GM19468 (cell line): ENCODE measurements around the gene MCM10.
"Not testable (repeated sequence)": the region's sequence is repeated elsewhere in the genome, so short reads cannot be mapped to it uniquely, and the experiment has no call there.

Experiments
- ATAC-seq: cut with Tn5 transposase; IDR thresholded peaks from one replicate; pipeline ENCODE4 v1.9.1; 2021; ENCODE audit warnings: mild to moderate bottlenecking, moderate library complexity, moderate number of reproducible peaks; ENCODE audit not compliant: unreplicated experiment; ENCODE audit errors: extremely low read depth

The MCM10 gene

DNA sequence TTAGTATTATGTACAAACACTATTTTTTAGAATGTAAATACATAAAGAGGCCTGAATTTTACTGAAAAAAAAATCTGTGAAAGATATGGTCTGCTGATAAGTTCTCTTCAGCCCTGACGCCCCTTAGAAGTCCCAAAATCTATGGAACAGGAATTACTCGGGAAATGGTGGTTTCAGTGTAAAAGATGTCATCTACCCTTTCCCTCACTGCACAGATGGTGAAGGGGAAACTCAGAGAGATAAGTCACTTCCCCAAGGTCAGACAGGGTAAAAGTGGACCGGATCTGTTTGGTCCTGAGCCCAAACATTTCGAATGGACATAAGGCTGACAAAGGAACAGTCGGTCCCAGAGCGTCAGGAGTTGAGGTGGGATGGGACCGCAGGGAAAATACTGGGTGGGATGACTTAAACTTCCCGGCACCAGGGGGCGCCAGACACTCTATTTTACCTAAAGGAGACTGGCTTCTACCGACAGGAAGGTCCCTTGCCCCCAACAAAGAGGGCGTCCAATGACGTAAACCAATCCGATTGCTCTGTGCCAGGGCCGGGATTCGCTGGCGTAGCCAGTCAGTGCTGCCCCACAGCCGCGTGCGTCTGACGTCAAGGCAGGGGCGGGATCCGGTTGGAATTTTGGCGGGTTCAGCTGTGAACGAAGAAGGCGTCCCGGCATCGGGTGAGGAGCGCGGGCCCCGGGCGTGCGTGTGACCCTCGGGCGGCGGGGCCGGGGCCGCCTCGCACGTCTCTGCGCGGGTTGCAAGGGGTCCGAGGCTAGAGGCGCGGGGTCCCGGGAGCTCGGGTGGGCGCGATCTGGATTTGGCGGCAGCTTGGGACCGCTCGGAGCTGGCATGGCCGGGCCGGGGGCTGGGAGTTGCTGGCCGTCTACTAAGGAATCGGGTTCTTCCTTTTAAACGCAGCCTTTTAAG is at the start of gene MCM10:
TSS of gene MCM10 (plus strand) at position 625 of the 923 bp plus-strand sequence. CDS start 2,645 bp downstream, outside the sequence.
- ATAC-seq: peak; percentile 100

DNA sequence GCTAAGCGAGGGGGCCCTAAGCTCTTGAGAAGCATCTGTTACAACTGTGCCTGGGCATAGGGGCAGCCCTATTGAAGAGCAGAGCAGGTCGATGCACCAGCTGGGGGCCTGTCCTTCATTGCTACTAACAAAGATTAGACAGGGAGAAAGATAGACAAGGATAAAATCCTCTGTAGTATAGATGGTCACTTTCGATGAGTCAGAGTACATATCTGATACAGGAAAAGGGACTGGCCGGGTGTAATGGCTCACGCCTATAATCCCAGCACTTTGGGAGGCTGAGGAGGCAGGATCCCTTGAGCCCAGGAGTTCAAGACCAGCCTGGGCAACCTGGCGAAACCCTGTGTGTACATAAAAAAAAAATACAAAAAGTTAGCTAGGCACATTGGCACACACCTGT is 47.8 kb upstream of the MCM10 start:
- ATAC-seq: no peak

DNA sequence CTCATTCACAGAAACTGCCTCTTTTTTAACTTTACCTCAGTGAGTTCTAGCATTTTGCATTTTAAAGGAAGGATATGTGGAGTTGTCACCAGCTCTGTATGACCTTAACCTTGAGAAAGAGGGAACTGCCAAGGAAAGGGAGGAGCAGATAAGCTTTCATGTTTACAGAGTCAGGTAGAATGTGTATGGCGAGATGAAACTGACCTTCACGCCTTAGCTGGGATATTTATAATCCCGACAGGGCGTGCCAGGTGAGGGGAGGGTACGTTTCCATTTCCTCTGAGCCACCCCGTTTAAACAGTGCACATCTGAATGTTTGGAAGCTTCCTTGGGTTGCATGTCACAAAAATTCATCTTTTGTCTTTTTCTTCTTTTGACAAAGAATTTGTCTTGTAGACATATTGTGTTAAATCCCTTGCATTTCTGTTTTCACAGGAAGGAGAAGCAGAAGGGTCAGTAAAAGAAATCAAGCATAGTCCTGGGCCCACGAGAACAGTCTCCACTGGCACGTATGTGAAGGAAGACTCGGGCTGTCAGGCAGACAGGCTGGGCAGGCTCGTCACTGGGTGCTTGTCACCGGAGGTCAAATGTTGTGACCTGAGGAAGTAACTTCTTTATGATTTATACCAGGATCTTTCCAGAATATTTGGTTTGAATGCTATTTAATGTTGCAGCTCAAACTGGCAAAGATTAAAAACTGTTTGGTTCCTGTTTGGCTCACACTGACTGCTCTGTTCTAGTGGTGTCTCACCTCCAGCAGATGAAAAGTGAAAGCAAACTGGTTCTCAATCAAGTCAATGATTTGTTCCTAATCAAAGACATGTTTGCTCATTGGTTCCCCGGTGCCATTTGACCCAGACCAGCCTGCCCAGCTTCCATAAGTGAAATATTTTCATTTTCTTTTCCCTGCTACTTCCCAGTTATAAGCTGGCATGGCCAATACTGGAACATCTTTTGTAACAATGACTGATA is 45.2 kb upstream of the MCM10 start:
- no peak for ATAC-seq

DNA sequence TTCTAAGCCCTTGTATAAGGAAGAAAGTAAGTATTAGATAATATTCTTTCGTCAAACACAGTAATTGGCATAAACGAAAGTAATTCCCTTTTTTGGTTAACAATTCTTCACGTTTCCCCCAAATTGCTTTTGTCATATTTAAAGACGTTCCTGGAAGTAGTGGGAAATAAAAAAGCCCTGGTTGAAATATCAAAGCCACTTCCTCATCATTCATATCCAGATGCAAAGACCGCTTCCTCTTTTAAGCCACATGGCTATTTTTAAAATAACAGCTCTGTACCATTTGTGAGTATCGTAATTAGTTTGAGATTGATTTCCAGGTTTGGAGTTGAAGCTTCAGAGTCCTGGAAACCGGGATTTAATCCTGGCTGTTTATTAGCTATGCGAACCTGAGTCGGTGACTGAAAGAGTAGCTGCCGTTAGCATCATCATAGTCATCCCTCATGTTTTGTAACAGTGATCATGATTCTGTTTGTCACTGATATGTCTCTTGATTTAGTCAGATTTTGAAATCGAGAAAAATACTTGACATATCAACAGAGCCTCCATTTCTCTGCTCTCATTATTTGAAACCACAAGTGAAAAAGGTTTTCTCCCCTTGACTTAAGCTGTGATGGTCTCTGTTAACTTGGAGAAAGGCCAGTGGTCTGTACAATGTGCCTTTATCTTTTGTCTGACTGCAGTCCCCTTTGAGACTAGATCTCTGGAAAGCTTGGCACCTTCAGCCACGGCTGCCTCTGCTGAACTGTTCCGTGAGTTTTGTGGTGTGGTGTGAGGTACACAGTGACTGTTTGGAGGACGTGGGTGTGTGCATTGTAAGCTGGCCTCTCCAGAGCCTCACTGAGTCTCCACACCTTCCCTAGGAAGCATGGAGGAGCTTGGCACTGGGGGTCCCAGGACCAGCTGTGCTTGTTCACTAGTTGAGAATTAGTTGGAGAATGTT is 43.2 kb upstream of the MCM10 start:
- no peak for ATAC-seq

DNA sequence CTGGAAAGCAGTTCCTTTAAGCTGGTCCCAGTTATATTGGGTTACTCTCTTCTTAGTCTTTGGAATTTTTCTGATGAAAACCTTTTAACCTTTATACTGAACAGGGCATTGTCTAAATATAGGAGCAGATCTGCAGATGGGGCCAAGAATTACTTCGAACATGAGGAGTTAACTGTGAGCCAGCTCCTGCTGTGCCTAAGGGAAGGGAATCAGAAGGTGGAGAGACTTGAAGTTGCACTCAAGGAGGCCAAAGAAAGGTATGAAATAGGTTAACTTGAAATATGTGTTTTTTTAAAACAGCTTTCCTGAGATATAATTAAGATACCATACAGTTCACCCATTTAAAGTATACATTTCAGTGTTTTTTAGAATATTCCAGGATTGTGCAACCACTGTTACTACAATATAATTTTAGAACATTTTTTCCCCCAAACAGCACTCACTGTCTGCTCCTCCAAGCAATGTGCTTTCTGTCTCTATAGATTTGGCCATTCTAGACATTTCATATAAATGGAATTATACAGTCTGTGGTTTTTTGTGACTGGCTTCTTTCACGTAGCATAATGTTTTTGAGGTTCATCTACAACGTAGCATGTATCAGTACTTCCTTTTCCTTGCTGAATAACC is 42.5 kb upstream of the MCM10 start:
- no peak for ATAC-seq

DNA sequence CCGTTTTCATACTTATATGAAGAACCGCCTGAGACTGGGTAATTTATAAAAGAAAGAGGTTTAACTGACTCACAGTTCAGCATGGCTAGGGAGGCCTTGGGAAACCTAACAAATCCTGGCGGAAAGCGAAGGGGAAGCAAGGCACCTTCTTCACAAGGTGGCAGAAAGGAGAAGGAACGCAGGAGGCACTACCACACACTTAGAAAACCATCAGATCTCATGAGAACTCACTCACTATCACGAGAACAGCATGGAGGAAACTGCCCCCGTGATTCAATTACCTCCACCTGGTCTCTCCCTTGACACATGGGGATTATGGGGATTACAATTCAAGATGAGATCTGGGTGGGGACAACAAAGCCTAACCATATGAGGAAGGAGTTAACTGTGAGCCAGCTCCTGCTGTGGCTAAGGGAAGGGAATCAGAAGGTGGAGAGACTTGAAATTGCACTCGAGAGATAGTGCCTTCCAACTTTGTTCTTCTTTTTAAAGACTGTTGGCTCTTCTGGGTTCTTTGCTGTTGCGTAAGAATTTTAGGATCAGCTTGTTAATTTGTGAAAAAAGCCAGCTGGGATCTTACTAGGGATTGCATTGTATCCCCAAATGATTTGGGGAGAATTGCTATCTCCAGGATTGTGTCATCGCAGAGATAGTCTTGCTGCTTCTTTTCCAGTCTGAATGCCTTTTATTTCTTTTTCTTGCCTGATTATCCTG is 40.4 kb upstream of the MCM10 start:
- ATAC-seq: no peak

DNA sequence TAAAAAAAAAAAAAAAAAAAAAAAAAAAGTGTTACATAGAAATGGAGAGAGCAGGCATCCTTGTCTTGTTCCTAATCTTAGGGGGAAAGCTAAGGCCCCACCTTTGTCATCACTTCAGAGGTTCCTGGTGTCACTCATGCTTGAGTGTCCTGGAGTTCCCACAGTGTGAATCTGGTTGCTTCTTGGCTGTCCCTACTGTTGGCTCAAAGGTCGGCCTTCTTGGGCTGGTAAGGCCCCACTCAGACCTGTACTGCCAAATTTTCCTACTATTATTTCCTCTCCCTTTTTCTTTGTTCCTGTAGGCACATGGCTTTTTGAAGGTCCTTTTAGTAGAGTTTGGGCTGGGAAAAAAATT is 39.9 kb upstream of the MCM10 start:
- ATAC-seq: no peak

DNA sequence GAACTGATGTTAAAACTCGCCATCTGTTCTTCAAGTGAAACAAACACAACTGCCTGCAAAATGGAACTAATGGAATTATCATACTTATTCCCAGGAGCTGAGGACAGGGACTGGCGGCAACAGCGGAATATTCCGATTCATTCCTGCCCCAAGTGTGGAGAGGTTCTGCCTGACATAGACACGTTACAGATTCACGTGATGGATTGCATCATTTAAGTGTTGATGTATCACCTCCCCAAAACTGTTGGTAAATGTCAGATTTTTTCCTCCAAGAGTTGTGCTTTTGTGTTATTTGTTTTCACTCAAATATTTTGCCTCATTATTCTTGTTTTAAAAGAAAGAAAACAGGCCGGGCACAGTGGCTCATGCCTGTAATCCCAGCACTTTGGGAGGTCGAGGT is 24.7 kb upstream of the MCM10 start:
- ATAC-seq: no peak

DNA sequence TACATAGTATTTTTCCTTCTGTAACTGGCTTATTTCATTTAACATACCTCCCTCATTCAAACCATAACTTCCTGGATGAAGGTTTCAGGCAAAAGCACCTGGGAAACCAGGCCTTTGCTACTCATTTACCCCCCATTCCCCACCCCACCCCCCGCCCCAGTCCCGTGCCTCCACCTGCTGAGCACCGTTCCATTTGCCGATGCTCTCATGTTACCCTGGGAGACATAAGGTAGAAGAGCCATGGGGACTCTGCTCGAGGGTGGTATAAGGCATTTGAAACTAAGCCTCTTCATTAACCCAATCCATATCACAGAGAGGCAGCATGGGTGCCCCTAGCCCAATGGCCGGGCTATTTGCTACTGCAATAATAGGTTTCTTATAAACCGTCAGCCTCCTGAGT is 22.2 kb upstream of the MCM10 start:
- ATAC-seq: no peak

DNA sequence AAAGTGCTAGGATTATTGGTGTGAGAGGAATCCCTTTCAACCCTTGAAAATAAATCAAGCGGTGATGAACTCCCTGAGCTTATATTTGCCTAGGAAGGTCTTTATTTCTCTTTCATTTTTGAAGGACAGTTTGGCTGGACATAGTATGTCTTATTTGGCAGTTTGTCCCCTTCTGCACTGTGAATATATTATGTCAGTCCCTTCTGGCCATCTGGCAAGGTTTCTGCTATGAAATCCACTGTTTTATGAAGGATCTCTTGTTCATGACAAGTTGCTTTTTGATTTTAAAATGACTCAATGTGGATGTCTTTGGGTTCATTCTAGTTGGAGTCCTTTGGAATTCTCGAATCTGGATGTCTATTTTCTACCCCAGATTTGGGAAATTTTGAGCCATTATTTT is 21.7 kb upstream of the MCM10 start:
- no peak for ATAC-seq

DNA sequence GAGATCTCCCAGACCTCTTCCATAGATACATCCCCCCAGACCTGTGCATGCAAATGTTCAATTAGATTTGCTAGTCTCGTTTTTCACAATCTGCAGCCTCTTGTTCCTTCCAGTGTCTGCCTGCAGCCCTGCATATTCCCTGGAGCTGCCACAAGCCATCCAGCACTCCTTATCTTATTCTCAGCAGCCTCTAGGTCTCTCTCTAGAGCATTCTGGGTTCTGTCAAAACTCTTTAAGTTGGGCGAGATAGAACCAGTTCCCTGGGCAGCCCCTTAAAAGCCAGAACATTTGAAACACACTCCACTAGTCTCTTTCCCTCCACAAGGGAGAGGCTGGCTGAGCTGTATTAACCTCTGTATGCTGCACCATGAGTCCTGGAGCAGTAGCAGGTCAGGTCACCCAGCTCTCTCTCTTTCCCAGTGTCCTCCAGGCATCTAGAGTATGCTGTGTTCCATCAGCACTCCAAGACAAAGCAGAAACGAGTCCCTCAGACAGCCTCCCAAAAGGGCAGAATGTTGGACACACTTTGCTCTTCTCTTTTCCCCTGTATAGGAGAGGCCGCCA is 20.6 kb upstream of the MCM10 start:
- ATAC-seq: no peak

DNA sequence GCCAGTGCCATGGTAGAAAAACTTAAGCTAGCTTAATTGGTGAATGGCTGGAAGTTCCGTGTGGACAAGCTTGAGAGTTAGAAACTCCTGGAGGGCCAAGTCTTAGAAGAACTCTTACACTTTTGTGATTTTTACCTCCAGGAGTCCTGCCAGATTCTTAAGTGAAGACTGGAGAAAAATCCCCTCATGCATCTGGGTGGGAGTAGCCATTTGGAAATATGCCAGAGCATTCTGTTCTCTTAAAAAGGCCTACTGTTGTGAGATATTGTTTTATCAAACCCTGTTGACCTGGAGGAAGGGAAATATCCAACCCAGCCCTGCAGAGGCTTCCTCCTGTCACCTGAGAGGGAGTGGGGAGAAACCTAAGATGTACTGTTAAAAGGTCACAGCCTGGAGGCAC is 17.6 kb upstream of the MCM10 start:
- no peak for ATAC-seq

DNA sequence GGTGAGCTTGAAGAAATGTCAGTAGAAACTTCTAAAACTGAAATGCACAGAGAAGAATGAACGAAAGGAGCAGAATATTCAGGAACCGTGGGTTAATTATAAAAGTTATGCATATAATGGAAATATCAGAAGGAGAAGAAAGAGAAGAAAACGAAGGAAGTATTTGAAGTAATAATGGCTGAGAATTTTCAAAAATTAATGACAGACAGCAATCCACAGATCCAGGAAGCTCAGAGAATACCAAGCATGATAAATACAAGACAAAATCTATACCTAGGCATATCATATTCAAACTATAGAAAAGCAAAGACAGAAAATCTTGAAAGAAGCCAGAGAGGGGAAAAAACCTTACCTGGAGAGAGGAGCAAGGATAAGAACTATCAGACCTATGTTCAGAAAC is 16.5 kb upstream of the MCM10 start:
- ATAC-seq: no peak

DNA sequence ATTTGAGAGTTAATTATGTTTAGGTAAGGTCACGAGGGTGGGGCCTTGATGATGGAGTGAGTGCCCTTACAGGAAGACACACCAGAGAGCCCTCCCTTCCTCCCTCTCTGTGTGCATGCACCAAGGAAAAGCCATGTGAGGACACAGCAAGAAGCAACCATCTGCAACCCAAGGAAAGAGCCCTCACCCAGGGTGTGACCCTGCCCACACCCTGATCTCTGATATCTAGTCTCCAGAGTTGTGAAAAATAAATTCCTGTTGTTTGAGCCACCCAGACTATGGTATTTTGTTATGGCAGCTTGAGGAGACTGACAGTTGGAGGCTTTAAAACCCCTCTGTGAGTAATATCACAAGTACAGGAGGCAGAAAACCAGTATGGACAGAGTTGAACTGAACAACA is 15.0 kb upstream of the MCM10 start:
- no peak for ATAC-seq

DNA sequence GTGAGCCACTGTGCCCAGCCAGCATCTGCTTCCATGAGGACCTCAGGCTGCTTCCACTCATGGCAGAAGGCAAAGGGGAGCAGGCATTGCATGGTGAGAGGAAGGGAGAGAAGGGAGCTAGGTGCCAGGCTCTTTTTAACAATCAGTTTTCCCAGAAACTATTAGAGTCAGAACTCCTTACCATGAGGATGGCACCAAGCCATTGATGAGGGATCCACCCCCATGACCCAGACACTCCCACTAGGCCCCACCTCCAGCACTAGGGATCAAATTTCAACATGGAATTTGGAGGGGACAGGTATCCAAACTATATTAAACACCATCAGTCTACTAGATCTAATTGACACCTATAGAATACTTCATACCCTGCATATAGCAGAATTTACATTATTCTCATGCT is 14.2 kb upstream of the MCM10 start:
- no peak for ATAC-seq

DNA sequence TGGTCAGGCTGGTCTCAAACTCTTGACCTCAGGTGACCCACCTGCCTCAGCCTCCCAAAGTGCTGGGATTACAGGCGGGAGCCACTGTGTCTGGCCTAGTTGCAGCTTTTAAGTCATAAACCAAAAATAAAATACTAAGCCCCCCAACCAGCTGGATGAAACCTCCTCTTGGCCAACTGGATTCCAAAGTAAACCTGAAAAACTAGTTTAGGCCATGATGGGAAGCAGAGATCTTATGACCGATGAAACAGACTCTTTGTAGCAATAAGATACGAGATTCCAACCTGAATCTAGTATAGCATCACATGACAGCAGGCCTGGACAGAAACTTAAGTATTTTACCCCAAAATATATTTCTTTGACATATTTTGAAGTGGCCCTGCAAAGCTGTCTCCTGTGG is 9.1 kb upstream of the MCM10 start:
- ATAC-seq: no peak

DNA sequence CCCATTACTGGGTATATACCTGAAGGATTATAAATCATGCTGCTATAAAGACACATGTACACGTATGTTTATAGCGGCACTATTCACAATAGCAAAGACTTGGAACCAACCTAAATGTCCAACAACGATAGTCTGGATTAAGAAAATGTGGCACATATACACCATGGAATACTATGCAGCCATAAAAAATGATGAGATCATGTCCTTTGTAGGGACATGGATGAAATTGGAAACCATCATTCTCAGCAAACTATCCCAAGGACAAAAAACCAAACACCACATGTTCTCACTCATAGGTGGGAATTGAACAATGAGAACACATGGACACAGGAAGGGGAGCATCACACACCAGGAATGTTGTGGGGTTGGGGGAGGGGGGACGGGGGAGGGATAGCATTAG is 5.5 kb upstream of the MCM10 start:
- ATAC-seq: not testable (repeated sequence)

DNA sequence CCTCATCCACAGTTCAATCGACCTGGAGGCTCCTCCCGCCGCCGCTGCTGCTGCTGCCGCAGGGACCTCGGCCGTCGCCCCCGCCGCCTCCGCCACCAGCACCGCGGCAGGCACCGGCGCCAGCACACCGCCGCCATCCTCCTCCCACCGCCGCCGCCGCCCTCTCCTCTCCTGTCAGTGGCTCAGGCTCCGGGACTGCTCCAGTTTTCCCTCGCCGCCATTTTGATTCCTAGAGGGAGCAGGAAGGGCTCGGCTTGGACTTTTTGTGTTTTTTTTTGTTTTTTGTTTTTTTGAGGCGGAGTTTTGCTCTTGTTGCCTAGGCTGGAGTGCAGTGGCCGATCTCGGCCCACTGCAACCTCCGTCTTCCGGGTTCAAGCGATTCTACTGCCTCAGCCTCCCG is 3.0 kb upstream of the MCM10 start:
- no peak for ATAC-seq

DNA sequence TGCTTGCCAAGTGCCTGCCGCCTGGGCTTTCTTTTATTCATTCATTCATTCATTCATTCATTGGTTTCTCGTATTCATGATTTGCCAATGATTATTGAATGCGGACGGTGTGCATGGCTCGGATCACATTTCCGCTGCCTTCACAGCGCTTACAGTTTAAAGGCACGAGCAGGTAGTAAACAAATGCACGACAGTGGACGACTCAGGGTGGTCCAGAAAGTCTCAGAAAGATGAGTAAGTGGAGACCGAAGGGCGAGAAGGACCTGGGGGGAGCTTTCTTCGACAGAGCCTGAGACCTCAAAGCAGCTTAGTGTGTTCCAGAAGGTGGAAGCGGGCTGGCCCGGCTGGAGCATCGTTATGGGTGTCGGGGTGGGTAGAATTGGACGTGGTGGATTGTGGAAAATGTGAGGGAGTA is 506 bp downstream of the MCM10 start:
- no peak for ATAC-seq
